Hepatocyte (in vitro differentiated cells): Measurements from ENCODE around the gene AHCTF1. TPM values are rescaled to one million over a fixed set of nuclear protein-coding genes. Genes with fewer than 3 reads are reported as not detected.

Experiments
- DNase-seq: peaks from one replicate; pipeline ENCODE4 v3.0.0-alpha.2; 2016; ENCODE audit warnings: low spot score
- H2AFZ ChIP-seq: fragments of 200-600 bp; sonication (generic); 2 replicates; pipeline ENCODE4 v1.6.0; 2016; ENCODE audit warnings: antibody characterized with exemption, mild to moderate bottlenecking
- H3K27ac ChIP-seq: fragments of 200-600 bp; sonication (generic); 2 replicates; pipeline ENCODE4 v1.5.1; 2016; ENCODE audit warnings: mild to moderate bottlenecking
- H3K27me3 ChIP-seq: fragments of 200-600 bp; sonication (generic); 2 replicates; pipeline ENCODE4 v1.6.1; 2016
- H3K36me3 ChIP-seq: fragments of 200-600 bp; sonication (generic); replicated peaks from 2 replicates; pipeline ENCODE4 v1.5.1; 2016; ENCODE audit warnings: low read depth; ENCODE audit not compliant: insufficient read depth
- H3K4me1 ChIP-seq: fragments of 200-600 bp; sonication (generic); 2 replicates; pipeline ENCODE4 v1.5.1; 2016; ENCODE audit warnings: mild to moderate bottlenecking, moderate library complexity; ENCODE audit not compliant: insufficient read depth
- H3K4me2 ChIP-seq: fragments of 200-600 bp; sonication (generic); 2 replicates; pipeline ENCODE4 v1.6.0; 2016
- H3K4me3 ChIP-seq: fragments of 200-600 bp; sonication (generic); 2 replicates; pipeline ENCODE4 v1.5.1; 2016; ENCODE audit warnings: mild to moderate bottlenecking
- H3K79me2 ChIP-seq: fragments of 200-600 bp; sonication (generic); 2 replicates; pipeline ENCODE4 v1.6.0; 2017; ENCODE audit warnings: mild to moderate bottlenecking
- H3K9me2 ChIP-seq: fragments of 200-600 bp; sonication (generic); replicated peaks from 2 replicates; pipeline ENCODE4 v1.6.0; 2017; ENCODE audit warnings: mild to moderate bottlenecking; ENCODE audit not compliant: insufficient read depth
- H3K9me3 ChIP-seq: fragments of 200-600 bp; sonication (generic); 2 replicates; pipeline ENCODE4 v1.5.1; 2016; ENCODE audit warnings: low read depth, mild to moderate bottlenecking
- H4K20me1 ChIP-seq: fragments of 200-600 bp; sonication (generic); 2 replicates; pipeline ENCODE4 v1.6.0; 2016; ENCODE audit warnings: mild to moderate bottlenecking; ENCODE audit not compliant: insufficient read depth, poor library complexity, severe bottlenecking
- EZH2 ChIP-seq: fragments of 200-600 bp; sonication (generic); IDR thresholded peaks from 2 replicates; pipeline ENCODE4 v1.6.1; 2016; ENCODE audit warnings: antibody characterized with exemption, mild to moderate bottlenecking, borderline replicate concordance
- EZH2phosphoT487 ChIP-seq: fragments of 200-600 bp; sonication (generic); IDR thresholded peaks from one replicate; pipeline ENCODE4 v1.6.1; 2018; ENCODE audit warnings: antibody characterized with exemption, mild to moderate bottlenecking, low read depth, moderate library complexity; ENCODE audit not compliant: unreplicated experiment, severe bottlenecking
- WGBS: methylation state at CpG from one replicate; pipeline ENCODE4 v1.1.6; 2016; ENCODE audit warnings: low lambda C conversion rate; ENCODE audit errors: missing lambda C conversion rate; 5-methylcytosine and 5-hydroxymethylcytosine counted together
- polyA plus RNA-seq: library from polyadenylated mRNA; unstranded; fragments of >200 nt; fragmentation: Nextera tagmentation; extraction: Ambion mirVana; gene quantifications from 2 replicates; pipeline ENCODE4 v1.2.1, GENCODE V29; 2016
- total RNA-seq: library from RNA; depleted of rRNA; stranded (reverse); fragments of >200 nt; gene quantifications from 2 replicates; pipeline ENCODE4 v1.2.3, GENCODE V29; 2014
- TF ChIP-seq, protein P1 (sequence below): fragments of 200-600 bp; sonication (generic); IDR thresholded peaks from 2 replicates; pipeline ENCODE4 v1.5.1; 2016; ENCODE audit warnings: antibody characterized with exemption, mild to moderate bottlenecking; ENCODE audit not compliant: poor library complexity

The AHCTF1 gene
- total and polyA plus RNA-seq, 2 experiments from 2014 or later = 9.7 to 36.4 TPM

DNA sequence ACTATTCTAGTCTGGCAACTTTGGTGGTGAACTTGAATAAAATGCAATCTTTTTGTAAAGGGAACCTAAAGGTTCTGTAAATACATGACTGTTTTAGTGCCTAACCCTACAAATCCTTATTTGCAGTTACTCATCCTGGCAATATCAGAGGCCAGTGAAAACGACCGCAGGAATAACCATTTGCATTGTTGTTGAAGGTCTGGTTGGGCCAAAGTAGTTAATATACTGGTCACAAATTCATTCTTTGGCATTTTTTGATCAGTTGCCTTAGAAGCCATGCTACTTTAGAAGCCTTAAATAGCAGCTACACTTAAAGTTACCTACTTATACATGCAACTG, 93.7 kb downstream of the AHCTF1 start:
- no peaks in the 10 kb centered on the region for H3K27me3 ChIP-seq
- no peak overlapping the region for H3K4me3 ChIP-seq
- no peaks in the 10 kb centered on the region for H3K9me2 ChIP-seq
- H3K9me3 ChIP-seq = no peaks in the 10 kb centered on the region
- no peak for DNase-seq
- H2AFZ ChIP-seq = no peak overlapping the region
- H3K27ac ChIP-seq = no peak overlapping the region
- no peaks in the 10 kb centered on the region for H4K20me1 ChIP-seq
- H3K79me2 ChIP-seq = no peaks in the 10 kb centered on the region
- no peak overlapping the region for H3K4me2 ChIP-seq
- no peaks in the 10 kb centered on the region for H3K36me3 ChIP-seq
- TF ChIP-seq EZH2phosphoT487 (no peak), EZH2 (no peak)
- TF ChIP-seq, protein P1, sequence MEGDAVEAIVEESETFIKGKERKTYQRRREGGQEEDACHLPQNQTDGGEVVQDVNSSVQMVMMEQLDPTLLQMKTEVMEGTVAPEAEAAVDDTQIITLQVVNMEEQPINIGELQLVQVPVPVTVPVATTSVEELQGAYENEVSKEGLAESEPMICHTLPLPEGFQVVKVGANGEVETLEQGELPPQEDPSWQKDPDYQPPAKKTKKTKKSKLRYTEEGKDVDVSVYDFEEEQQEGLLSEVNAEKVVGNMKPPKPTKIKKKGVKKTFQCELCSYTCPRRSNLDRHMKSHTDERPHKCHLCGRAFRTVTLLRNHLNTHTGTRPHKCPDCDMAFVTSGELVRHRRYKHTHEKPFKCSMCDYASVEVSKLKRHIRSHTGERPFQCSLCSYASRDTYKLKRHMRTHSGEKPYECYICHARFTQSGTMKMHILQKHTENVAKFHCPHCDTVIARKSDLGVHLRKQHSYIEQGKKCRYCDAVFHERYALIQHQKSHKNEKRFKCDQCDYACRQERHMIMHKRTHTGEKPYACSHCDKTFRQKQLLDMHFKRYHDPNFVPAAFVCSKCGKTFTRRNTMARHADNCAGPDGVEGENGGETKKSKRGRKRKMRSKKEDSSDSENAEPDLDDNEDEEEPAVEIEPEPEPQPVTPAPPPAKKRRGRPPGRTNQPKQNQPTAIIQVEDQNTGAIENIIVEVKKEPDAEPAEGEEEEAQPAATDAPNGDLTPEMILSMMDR = no peak
- 84% methylated on average over 2 of the region's 2 CpGs for WGBS
- H3K4me1 ChIP-seq = no peaks in the 10 kb centered on the region

DNA sequence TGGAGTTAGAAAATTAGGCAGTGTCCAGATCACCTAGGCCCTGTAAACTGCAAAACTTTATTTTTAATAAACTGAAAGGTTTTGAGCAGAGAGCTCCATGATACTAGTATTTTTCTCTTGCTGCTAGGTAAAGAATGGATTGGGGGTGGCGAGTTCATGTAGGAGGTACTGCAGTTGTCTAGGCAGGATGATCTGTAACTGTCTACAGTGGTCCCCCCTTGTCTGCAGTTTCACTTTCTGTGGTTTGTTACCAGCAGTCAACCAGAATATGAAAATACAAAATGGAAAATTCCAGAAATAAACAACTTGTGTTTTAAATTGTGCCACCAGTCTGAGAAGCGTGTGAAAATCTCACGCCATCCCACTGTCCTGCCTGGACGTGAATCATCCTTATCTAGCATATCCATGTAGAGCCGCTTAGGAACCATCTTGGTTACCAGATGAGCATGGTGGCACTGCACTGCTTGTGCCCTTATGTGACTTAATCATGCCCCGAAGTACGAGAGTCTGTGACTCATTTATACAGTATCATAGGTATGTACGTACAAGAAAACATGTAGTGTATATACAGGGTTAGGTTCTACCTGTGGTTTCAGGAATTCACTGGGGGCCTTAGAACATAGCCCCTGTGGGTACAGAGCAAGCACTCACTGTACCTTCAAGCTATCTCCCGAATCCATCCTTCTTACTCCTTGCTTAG, 94.2 kb downstream of the AHCTF1 start:
- H3K4me3 ChIP-seq = no peak overlapping the region
- 91% methylated on average over 9 of the region's 9 CpGs for WGBS
- H3K9me2 ChIP-seq = no peaks in the 10 kb centered on the region
- H3K4me1 ChIP-seq = no peaks in the 10 kb centered on the region
- no peak for DNase-seq
- no peaks in the 10 kb centered on the region for H3K36me3 ChIP-seq
- no peak overlapping the region for H2AFZ ChIP-seq
- H4K20me1 ChIP-seq = no peaks in the 10 kb centered on the region
- H3K4me2 ChIP-seq = no peak overlapping the region
- no peak overlapping the region for H3K27ac ChIP-seq
- no peaks in the 10 kb centered on the region for H3K27me3 ChIP-seq
- TF ChIP-seq EZH2phosphoT487 (no peak), EZH2 (no peak)
- TF ChIP-seq, protein P1 = no peak
- H3K79me2 ChIP-seq = no peaks in the 10 kb centered on the region
- no peaks in the 10 kb centered on the region for H3K9me3 ChIP-seq

DNA sequence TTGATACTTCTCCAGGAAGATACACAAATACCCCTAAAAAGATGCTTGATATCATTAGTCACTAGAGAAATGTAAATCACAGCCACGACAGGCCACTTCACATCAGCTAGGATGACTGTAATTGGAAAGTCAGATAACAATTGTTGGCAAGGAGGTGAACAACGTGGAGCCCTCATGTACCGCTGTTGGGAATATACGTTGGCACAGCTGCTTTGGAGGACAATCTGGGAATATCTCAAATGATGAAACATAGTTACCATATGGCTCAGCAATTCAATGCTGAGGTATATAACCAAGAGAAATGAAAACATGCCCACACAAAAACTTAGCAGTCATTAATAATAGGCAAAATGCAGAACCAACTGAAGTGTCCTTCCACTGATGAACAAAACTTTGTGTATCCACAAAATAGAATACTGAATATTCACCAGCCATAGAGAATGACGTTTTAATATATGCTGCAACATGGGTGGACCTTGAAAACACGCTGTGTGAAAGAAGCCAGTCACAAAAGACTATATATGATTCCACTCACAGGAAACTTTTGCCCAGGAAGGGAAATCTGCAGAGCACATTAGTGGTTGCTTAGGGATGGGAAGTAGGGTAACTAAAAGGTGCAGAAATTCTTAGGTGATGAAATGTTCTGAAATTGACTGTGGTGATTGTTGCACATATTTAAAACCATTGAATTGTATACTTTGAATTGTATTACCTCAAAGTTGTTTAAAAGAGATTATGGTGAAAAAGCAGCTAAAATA, 95.4 kb downstream of the AHCTF1 start:
- Histone ChIP-seq H4K20me1 (no peaks in the 10 kb centered on the region), H3K9me3 (no peaks in the 10 kb centered on the region), H3K4me3 (no peak overlapping the region), H2AFZ (no peak overlapping the region), H3K27ac (no peak overlapping the region), H3K4me1 (no peaks in the 10 kb centered on the region), H3K9me2 (no peaks in the 10 kb centered on the region), H3K27me3 (no peaks in the 10 kb centered on the region), H3K4me2 (no peak overlapping the region), H3K79me2 (no peaks in the 10 kb centered on the region), H3K36me3 (no peaks in the 10 kb centered on the region)
- TF ChIP-seq EZH2phosphoT487 (no peak), EZH2 (no peak)
- TF ChIP-seq, protein P1 = no peak
- WGBS = 73% methylated on average over 6 of the region's 6 CpGs
- no peak for DNase-seq
